Upper lobe of left lung (tissue), 6 donors: ENCODE results near the gene SLC35F3. TPM values are rescaled to one million over a fixed set of nuclear protein-coding genes. Genes with fewer than 3 reads are reported as not detected.

Experiments used
- ATAC-seq, 2 donors: fragments of 200-7000 bp; cut with Tn5 transposase; one replicate each; pipeline ENCODE4 v1.9.1; 2022; ENCODE audit warnings: mild to moderate bottlenecking in 2 of 2, moderate library complexity in 2 of 2; ENCODE audit not compliant: low FRiP score in 2 of 2
- DNase-seq, 2 donors: peaks; one replicate each; pipeline ENCODE4 v3.0.0-alpha.2; 2019 to 2020
- H3K27ac ChIP-seq, 4 donors: fragments of 200-600 bp; sonication (generic); one replicate each; pipeline ENCODE4 v1.5.1; 2016 to 2019
- H3K27me3 ChIP-seq, 4 donors: fragments of 200-600 bp; sonication (generic); one replicate each; pipeline ENCODE4 v1.5.1; 2017 to 2019
- H3K36me3 ChIP-seq, 4 donors: fragments of 200-600 bp; sonication (generic); one replicate each; pipeline ENCODE4 v1.5.1; 2016 to 2019
- H3K4me1 ChIP-seq, 4 donors: fragments of 200-600 bp; sonication (generic); one replicate each; pipeline ENCODE4 v1.5.1; 2018 to 2019
- H3K4me3 ChIP-seq, 4 donors: fragments of 200-600 bp; sonication (generic); one replicate each; pipeline ENCODE4 v1.5.1; 2017 to 2019; ENCODE audit warnings: mild to moderate bottlenecking in 2 of 4, moderate library complexity in 1 of 4
- H3K9me3 ChIP-seq, 4 donors: fragments of 200-600 bp; sonication (generic); one replicate each; pipeline ENCODE4 v1.5.1; 2018 to 2019
- CTCF ChIP-seq, 6 experiments: fragments of 450-650 bp in 4 of 6; fragments of 200-600 bp in 2 of 6; sonication (generic) in 2 of 6; IDR thresholded peaks; one replicate each; pipeline ENCODE4 v1.5.1; 2016 to 2019; ENCODE audit warnings: antibody characterized with exemption in 6 of 6
- EP300 ChIP-seq, 4 donors: sonication (generic); formaldehyde crosslinking; IDR thresholded peaks; one replicate each; pipeline ENCODE4 v1.5.1; 2017; ENCODE audit warnings: antibody characterized with exemption in 4 of 4, control low read depth in 2 of 4
- POLR2A ChIP-seq, 4 donors: fragments of 450-650 bp; IDR thresholded peaks; one replicate each; pipeline ENCODE4 v1.5.1; 2016 to 2017; ENCODE audit warnings: antibody characterized with exemption in 4 of 4, mild to moderate bottlenecking in 2 of 4
- POLR2AphosphoS5 ChIP-seq, 2 donors: sonication (generic); formaldehyde crosslinking; IDR thresholded peaks; one replicate each; pipeline ENCODE4 v1.5.1; 2017; ENCODE audit warnings: antibody characterized with exemption in 2 of 2
- WGBS, 2 donors: methylation state at CpG; one replicate each; pipeline ENCODE4 v1.1.5; 2017 to 2018; 5-methylcytosine and 5-hydroxymethylcytosine counted together
- total RNA-seq, 6 donors: library from RNA; depleted of rRNA in 4 of 6; stranded (reverse); fragments of >200 nt in 4 of 6; gene quantifications; one replicate each; pipeline versions ENCODE4 v1.1.0 to v1.2.1, GENCODE V29; 2016 to 2021
- donor health status: DM: no; HTN: no; CAD: no; lungs with moderate emphysema.
- donor health status: DM: no; HTN: yes; CAD: no; lungs with severe emphysema.

The SLC35F3 gene
- total RNA-seq, 6 donors from 2014 or later = 0.30 to 1.7 (median 0.40) TPM; not detected in 1

- H3K9me3 ChIP-seq = no peaks in the 10 kb centered on the region
- no peaks in the 10 kb centered on the region for H3K4me1 ChIP-seq
- no peaks in the 10 kb centered on the region for H3K27me3 ChIP-seq
- ATAC-seq (no peak), DNase-seq (no peak)
- H3K36me3 ChIP-seq = no peaks in the 10 kb centered on the region
- WGBS, 2 donors = 84 to 88% methylated on average over 2 of the region's 2 CpGs
- H3K27ac ChIP-seq = no peak overlapping the region
- no peak overlapping the region for H3K4me3 ChIP-seq
- TF ChIP-seq POLR2A (IDR thresholded peaks at IDR 0.05) (no peak), POLR2AphosphoS5 (IDR thresholded peaks at IDR 0.05) (no peak), CTCF (IDR thresholded peaks at IDR 0.05) (no peak), EP300 (IDR thresholded peaks at IDR 0.05) (no peak)
Measured at GRCh38 chr1:234237393-234237792, 332.9 kb downstream of the SLC35F3 start.

GRCh38 chr1:234238060-234238459 is 333.6 kb downstream of the SLC35F3 start:
- H3K4me3 ChIP-seq = no peak overlapping the region
- no peak for ATAC-seq
- 63 to 89% methylated on average over 1 of the region's 1 CpG for WGBS, 2 donors

GRCh38 chr1:234239515-234239914 is 335.0 kb downstream of the SLC35F3 start:
- Histone ChIP-seq H3K27ac (no peak overlapping the region), H3K4me3 (no peak overlapping the region), H3K27me3 (no peaks in the 10 kb centered on the region), H3K36me3 (no peaks in the 10 kb centered on the region), H3K4me1 (no peaks in the 10 kb centered on the region), H3K9me3 (no peaks in the 10 kb centered on the region)
- WGBS, 2 donors = 98 to 100% methylated on average over 2 of the region's 2 CpGs
- ATAC-seq (no peak), DNase-seq (no peak)
- TF ChIP-seq POLR2A (IDR thresholded peaks at IDR 0.05) (no peak), EP300 (IDR thresholded peaks at IDR 0.05) (no peak), CTCF (IDR thresholded peaks at IDR 0.05) (no peak), POLR2AphosphoS5 (IDR thresholded peaks at IDR 0.05) (no peak)

More at GRCh38 chr1:234238060-234238459, 333.6 kb downstream of the SLC35F3 start:
- H3K9me3 ChIP-seq = no peaks in the 10 kb centered on the region
- no peak for TF ChIP-seq POLR2A (IDR thresholded peaks at IDR 0.05)
- no peak for TF ChIP-seq EP300 (IDR thresholded peaks at IDR 0.05)
- TF ChIP-seq CTCF (IDR thresholded peaks at IDR 0.05) = no peak
- no peak for TF ChIP-seq POLR2AphosphoS5 (IDR thresholded peaks at IDR 0.05)
- H3K27ac ChIP-seq = no peak overlapping the region
- H3K27me3 ChIP-seq = no peaks in the 10 kb centered on the region
- DNase-seq = no peak
- no peaks in the 10 kb centered on the region for H3K4me1 ChIP-seq
- H3K36me3 ChIP-seq = no peaks in the 10 kb centered on the region

GRCh38 chr1:234239936-234240335 is 335.5 kb downstream of the SLC35F3 start:
- ATAC-seq = no peak
- Histone ChIP-seq H3K4me1 (no peaks in the 10 kb centered on the region), H3K27ac (no peak overlapping the region)

More at GRCh38 chr1:234239936-234240335, 335.5 kb downstream of the SLC35F3 start:
- Histone ChIP-seq H3K9me3 (no peaks in the 10 kb centered on the region), H3K4me3 (no peak overlapping the region), H3K27me3 (no peaks in the 10 kb centered on the region), H3K36me3 (no peaks in the 10 kb centered on the region)
- no peak for TF ChIP-seq POLR2AphosphoS5 (IDR thresholded peaks at IDR 0.05)
- no peak for TF ChIP-seq POLR2A (IDR thresholded peaks at IDR 0.05)
- TF ChIP-seq EP300 (IDR thresholded peaks at IDR 0.05) = no peak
- TF ChIP-seq CTCF (IDR thresholded peaks at IDR 0.05) = no peak
- no peak for DNase-seq
- 87 to 93% methylated on average over 9 of the region's 9 CpGs for WGBS, 2 donors
